HG03571 (cell line): Measurements from ENCODE around the gene TLE6.
"Not testable (repeated sequence)": the region's sequence is repeated elsewhere in the genome, so short reads cannot be mapped to it uniquely, and the experiment has no call there.

Experiments
- ATAC-seq: cut with Tn5 transposase; IDR thresholded peaks from one replicate; pipeline ENCODE4 v1.9.1; 2021; ENCODE audit not compliant: unreplicated experiment

Gene TLE6

DNA sequence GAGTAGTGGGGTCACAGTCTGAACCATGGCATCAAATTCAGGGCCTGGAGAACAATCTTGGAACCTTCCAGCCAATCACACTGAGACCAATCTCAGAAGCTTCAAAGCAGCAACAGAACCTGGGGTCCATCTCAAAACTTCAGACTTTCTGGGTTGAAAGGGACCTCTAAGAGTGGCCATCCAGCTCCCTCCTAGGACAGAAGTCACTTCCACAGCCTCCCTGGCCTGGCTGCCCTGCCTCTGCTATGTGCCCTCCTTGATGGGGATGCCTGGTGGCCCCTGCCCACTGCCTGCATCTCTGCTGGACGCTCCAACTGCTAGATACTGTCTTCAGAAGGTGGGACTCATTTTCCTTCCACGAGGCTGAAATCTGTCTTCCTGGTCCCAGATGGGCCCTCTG is 49.9 kb downstream of the TLE6 start:
- no peak for ATAC-seq

DNA sequence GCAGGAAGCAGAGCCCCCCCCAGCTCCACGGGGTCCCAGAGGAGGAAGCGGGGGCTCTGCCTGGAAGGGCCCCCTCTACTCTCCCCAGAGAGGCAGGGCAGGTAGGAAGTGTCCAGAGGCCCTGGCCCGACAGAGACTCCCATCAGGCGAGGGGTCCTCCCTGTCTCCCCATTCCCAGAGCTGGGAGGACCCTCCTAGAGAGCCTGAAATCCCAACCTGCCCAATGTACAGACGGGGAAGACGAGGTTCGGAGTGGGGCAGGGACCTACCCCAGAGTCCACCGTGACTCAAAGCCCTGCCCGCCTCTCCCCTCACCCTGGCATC is 50.6 kb downstream of the TLE6 start:
- no peak for ATAC-seq

GRCh38 chr19:3028305-3029064 is 51.1 kb downstream of the TLE6 start:
- ATAC-seq, result no peak

GRCh38 chr19:3029065-3029923 is 51.9 kb downstream of the TLE6 start, which contains the start of gene TLE2:
Gene TLE2 (minus strand): TSS chr19:3029280. CDS start chr19:3028904, 376 bp downstream.
- no peak for ATAC-seq

GRCh38 chr19:3031607-3031867 is 54.2 kb downstream of the TLE6 start:
- ATAC-seq, result no peak

DNA sequence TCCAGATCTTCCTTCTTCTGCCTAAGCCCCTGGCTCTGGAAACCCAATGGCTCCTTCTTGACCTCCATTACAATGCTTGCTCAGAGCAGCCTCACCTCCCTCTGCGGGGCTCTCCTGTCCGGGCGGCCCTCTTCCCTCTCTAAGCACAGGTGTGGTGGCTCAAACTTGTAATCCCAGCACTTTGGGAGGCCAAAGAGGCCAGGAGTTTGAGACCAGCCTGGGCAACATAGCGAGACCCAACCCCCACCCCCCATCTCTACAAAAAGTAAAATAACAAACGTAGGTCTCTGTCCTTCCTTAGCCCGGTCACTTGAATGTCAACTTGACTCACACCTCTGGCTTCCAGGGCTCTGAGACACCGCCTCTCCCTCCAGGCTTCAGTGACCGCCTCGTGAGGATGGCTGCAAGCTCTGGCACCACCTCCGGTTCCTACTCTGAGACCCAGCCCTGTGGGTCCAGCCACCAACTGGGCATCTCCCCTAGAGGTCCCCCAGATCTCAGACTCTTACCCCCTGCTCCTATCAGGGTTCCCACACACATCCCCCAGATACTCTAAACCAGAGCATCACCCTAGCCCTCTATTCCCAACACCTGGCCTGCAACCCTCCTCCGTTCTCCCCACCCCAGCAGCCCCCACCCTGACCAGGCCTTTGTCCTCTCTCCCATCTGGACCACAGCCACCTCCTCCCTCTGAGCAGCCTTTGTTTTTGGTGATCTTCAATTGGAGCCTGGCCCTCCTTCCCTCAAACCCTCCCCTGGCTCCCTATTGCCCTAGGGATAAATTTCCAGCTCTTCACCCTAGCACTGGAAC is 56.4 kb downstream of the TLE6 start:
- ATAC-seq, result no peak

GRCh38 chr19:3034406-3034655 is 57.0 kb downstream of the TLE6 start:
- no peak for ATAC-seq

DNA sequence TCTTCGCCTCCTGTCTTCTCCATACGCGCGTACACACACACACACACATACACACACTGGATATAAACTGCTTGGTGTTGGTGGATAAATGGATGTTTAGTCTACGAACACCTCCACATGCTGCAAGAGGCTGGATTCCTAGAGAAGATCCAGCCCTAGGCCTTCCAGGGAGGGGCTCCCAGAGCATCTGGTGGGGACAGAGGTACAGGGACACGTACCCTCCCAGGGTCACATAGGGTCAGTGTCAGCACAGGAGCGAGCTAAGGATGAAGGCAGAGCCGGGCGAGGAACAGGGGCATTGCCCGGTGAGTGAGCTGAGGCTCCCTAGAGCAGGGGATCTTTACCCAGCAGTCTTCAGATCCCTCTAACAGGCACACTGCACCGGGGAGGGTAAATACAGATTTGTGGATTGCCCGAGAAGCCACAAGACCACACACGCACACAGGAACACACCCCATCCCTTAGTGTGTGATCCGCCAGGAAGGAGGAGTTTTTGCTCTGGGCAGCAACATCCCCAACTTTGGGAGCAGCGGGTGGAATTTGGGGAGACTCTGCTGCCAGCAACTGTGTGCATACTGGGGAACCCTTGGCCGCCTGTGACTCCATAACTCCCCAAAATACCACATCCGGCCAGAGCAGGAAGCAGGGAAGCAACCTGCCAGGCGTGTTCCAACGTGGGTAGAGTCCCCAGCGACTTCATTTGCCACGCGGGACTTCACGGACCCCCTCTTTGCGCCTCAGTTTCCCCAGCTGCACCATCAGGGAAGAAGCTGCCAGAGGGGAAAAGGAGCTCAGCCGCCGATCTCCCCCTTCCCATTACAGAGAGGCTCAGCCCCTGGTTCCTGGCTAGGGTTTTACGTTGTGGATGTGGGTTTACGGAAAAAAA is 57.5 kb downstream of the TLE6 start:
- no peak for ATAC-seq

DNA sequence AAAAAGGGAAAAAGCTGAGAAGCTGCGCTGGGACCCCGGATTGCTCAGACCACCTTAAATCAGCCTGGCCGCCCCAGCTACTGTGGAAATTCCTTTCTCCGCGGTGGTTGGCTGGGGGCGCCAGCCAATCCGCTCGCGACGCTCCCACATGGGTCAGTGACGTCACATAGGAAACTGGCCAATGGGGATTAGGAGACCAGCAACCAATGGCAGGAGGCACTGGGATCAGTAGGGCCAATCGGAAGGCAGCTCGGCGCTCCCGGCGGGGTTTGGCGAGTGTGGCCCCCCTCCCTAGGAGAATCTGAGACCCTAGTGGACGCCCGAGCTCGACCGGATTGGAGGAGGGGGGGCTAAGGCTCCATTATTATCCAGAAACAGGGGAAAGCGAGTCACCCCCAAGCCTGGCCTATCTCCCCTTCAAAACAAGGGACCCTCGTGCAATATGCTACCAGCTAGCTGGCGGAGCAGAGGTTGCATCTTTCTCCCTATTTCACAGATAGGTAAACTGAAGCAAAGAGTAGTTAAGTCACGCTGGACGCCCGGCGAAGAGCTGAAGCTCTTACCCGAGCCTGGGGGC is 58.3 kb downstream of the TLE6 start:
- ATAC-seq, result peak; percentile 69

GRCh38 chr19:3036119-3036976 is 59.0 kb downstream of the TLE6 start:
- ATAC-seq, result no peak

DNA sequence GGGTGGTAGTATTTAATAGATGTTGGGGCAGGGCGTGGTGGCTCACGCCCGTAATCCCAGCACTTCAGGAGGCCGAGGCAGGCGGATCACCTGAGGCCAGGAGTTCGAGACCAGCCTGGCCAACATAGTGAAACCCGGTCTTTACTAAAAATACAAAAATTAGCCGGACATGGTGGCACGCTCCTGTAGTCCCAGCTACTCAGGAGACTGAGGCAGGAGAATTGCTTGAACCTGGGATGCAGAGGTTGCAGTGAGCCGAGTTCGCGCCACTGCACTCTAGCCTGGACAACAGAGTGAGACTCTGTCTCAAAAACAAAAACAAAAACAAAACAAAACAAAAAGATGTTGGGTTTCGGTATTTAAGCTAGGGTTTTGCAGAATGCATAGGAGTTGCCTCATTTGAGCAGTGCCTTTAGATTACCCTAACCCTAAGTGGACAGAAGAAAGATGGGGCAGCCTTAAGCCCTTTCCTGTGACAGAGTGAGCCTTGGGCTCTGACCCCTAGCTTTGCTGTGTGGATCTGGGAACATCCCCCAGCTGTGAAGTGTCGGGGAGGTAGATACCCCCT is 59.7 kb downstream of the TLE6 start:
- ATAC-seq, result not testable (repeated sequence)

GRCh38 chr19:3038214-3038613 is 60.9 kb downstream of the TLE6 start:
- no peak for ATAC-seq

DNA sequence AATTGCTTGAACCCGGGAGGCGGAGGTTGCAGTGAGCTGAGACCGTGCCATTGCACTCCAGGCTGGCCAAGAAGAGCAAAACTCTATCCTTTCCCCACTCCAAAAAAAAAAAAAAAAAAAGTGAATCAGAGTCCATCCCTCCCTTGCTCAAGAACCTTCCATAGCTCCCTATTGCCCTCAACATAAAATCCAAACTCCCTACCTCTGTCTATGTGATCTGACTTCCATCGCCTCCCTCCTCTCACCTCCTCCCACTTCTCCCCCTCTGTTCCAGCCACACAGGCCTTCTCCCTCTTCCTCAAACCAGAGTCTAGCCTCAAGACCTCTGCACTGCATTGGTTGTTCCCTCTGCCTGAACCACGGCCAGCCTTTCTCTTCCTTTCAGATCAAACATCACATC is 61.8 kb downstream of the TLE6 start:
- no peak for ATAC-seq

DNA sequence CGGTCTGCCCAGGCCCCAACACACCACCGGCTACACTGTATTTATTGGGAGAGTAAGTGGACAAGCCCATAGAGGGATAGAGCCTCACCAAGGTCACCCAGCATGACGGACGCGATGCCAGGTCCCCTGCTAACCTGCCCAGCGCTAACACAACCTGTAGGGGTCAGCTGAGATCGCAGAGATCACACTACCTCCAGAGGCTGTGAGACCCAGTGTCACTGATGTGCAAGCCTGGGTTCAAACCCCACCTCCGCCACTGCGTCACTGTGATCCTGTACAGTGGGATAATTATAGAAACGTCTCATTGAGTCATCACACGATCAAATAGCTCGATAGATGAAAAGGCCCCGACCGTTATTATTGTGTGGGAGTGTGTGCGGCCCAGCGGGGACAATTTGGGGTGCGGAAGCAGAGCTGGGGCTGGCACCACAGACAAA is 62.3 kb downstream of the TLE6 start:
- ATAC-seq, result no peak

DNA sequence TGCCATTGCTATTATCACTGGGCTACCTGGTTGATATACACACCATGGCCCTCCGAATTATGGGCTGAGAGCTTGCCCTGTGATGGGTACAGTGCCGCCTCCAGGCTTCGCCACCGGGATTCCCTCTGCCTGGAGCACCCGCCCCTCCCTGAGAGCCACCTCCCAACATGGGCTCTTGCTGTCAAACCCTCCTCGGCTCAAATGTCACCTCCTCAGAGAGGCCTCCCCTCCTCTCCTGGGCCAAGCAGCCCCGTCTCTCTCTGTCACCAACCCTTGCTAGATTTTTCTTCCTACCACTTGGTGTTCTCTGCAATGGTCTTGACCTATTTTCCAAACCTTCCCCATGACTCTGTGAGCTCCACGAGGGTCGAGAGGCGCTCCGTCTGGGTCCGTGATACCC is 64.0 kb downstream of the TLE6 start:
- ATAC-seq, result no peak

GRCh38 chr19:3041761-3042620 is 64.6 kb downstream of the TLE6 start:
- ATAC-seq, result no peak

DNA sequence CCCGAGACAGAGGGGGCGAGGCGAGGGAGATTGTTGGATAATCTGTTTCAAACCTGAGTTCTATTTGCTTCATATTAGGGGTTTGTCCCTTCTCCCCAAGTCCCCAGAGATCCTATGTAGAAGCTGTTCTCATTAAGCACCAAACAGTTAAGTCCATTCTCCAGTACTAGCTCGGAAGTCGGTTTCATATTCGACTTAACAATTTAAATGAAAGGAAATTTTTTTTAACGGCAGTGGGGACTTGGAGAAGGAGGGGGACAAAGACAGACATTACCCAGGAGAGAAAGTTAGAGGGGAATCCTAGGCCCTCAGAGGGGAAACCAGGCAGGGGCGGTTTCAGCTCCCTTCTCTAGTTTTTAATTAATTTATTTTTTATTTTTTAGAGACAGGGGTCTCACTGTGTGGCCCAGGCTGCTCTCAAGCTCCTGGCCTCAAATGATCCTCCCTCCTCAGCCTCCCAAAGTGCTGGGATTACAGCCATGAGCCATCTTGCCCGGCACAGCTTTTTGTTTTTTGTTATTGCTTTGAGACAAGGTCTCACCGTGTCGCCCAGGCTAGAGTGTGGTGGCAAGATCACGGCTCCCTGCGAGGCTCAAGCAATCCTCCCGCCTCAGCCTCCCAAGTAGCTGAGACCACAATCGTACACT is 65.4 kb downstream of the TLE6 start:
- ATAC-seq, result no peak
